Activated naive CD8-positive, alpha-beta T cell (primary cell): ENCODE data around the gene ACP6.
A peak's percentile ranks its signal among the peaks of the same experiment; 100 is the strongest.
"Not testable (repeated sequence)": the region's sequence is repeated elsewhere in the genome, so short reads cannot be mapped to it uniquely, and the experiment has no call there.

Source experiments
- H3K27ac Mint-ChIP-seq: one replicate; pipeline ENCODE4 v1.8.0; 2021; ENCODE audit warnings: mixed read lengths
- H3K27me3 Mint-ChIP-seq: one replicate; pipeline ENCODE4 v1.8.0; 2021; ENCODE audit warnings: mixed read lengths
- H3K36me3 Mint-ChIP-seq: one replicate; pipeline ENCODE4 v1.8.0; 2021; ENCODE audit warnings: mixed read lengths
- H3K4me1 Mint-ChIP-seq: one replicate; pipeline ENCODE4 v1.8.0; 2021; ENCODE audit warnings: low read depth, mixed read lengths
- H3K4me3 Mint-ChIP-seq: one replicate; pipeline ENCODE4 v1.8.0; 2021; ENCODE audit warnings: mild to moderate bottlenecking, mixed read lengths
- H3K9me3 Mint-ChIP-seq: one replicate; pipeline ENCODE4 v1.8.0; 2021; ENCODE audit warnings: low read depth, mixed read lengths

ACP6 gene

GRCh38 chr1:147618771-147619170 lies 51.6 kb downstream of the ACP6 start:
- H3K9me3 Mint-ChIP-seq = no peaks in the 10 kb centered on the region
- H3K4me1 Mint-ChIP-seq = peaks cover 26% of the 10 kb centered on the region
- H3K27me3 Mint-ChIP-seq = no peaks in the 10 kb centered on the region
- peak overlapping the region; percentile 65 for H3K4me3 Mint-ChIP-seq
- peaks cover 26% of the 10 kb centered on the region for H3K36me3 Mint-ChIP-seq
- H3K27ac Mint-ChIP-seq = peak overlapping the region; percentile 70

DNA sequence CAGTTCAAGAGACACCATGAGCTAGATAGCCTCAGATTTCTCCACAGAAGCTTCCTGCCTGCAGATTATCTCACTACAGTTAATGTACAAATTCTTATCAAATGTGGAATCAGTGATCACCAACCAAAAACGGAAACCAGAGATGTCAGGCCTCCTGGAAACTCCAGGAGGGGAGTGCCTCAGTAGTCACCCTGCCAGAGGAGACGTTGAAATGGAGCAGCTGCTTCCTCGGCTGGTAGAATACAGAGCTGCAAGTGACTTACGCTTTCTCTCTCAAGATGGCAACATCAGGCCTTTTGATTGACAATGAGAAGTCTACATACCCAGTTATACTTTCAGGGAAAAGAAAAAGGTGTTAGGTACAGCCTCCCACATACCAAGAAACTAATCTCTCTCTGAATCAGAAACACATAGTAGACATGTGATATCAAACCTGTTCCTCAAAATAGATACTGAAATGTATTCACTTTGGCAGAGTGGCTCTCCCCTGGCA lies 52.2 kb downstream of the ACP6 start:
- Mint-ChIP-seq H3K9me3 (no peaks in the 10 kb centered on the region), H3K36me3 (peaks cover 31% of the 10 kb centered on the region), H3K27me3 (no peaks in the 10 kb centered on the region), H3K4me3 (peak overlapping the region; percentile 65), H3K27ac (peak overlapping the region; percentile 70), H3K4me1 (peaks cover 26% of the 10 kb centered on the region)

GRCh38 chr1:147614966-147615365 lies 55.4 kb downstream of the ACP6 start:
- H3K27ac Mint-ChIP-seq, H3K27me3 Mint-ChIP-seq, H3K9me3 Mint-ChIP-seq, H3K4me3 Mint-ChIP-seq: not testable (repeated sequence)
- peaks cover 24% of the 10 kb centered on the region for H3K4me1 Mint-ChIP-seq
- peaks cover 21% of the 10 kb centered on the region for H3K36me3 Mint-ChIP-seq

- no peak overlapping the region for H3K4me3 Mint-ChIP-seq
- peaks cover 21% of the 10 kb centered on the region for H3K36me3 Mint-ChIP-seq
- H3K4me1 Mint-ChIP-seq = peaks cover 19% of the 10 kb centered on the region
- no peaks in the 10 kb centered on the region for H3K9me3 Mint-ChIP-seq
- H3K27me3 Mint-ChIP-seq = no peaks in the 10 kb centered on the region
- H3K27ac Mint-ChIP-seq = no peak overlapping the region
Measured at GRCh38 chr1:147613506-147613905, 56.8 kb downstream of the ACP6 start.

DNA sequence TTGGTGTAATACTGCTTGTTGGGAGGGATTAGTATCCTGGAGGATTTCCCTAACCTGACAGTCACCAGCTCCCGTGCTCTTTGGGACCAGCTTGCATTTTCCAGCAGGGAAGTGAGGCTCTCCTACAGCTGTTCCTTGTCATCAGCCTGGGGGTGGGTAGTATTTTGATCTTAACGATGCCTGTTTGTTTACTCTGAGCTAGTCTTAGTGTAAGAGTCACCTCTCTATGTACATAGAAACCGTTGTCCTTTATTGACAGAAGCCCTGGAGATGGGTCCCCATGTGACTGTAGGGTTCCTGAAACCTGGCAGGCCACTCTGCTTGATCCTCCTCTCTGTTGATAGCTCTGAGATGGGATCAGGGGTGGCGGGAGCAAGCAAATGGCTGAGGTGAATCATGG lies 58.0 kb downstream of the ACP6 start:
- H3K9me3 Mint-ChIP-seq = no peaks in the 10 kb centered on the region
- no peaks in the 10 kb centered on the region for H3K27me3 Mint-ChIP-seq
- H3K27ac Mint-ChIP-seq = no peak overlapping the region
- peaks cover 22% of the 10 kb centered on the region for H3K36me3 Mint-ChIP-seq
- H3K4me3 Mint-ChIP-seq = no peak overlapping the region
- peaks cover 8% of the 10 kb centered on the region for H3K4me1 Mint-ChIP-seq

- Mint-ChIP-seq H3K27ac (no peak overlapping the region), H3K27me3 (no peaks in the 10 kb centered on the region), H3K4me3 (no peak overlapping the region), H3K4me1 (peaks cover 3% of the 10 kb centered on the region), H3K9me3 (no peaks in the 10 kb centered on the region), H3K36me3 (peaks cover 25% of the 10 kb centered on the region)
Measured at GRCh38 chr1:147611586-147611985, 58.7 kb downstream of the ACP6 start.

DNA sequence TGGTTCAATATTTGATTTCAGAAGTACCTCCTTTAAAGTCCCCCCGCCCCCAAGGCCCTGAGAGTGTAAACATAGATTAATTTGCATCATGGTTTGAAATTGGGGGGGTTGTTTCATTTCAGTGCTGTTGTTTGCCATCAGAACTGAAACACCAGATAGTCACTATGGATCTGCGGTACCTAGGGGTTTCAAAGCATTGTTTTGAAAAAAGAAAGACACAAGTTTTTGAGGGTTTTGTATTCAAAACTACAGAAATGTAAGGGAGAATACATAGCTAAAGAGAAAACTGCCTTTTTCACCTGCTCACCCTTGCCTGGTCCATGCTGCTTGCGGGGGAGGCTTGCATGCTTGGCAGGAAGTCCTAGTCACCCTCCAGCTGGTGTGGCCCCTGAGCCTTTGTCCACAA lies 59.3 kb downstream of the ACP6 start:
- Mint-ChIP-seq H3K27ac (no peak overlapping the region), H3K27me3 (no peaks in the 10 kb centered on the region), H3K4me1 (peaks cover 3% of the 10 kb centered on the region), H3K9me3 (no peaks in the 10 kb centered on the region), H3K36me3 (peaks cover 24% of the 10 kb centered on the region), H3K4me3 (no peak overlapping the region)

GRCh38 chr1:147609358-147609757 lies 61.0 kb downstream of the ACP6 start:
- Mint-ChIP-seq H3K9me3 (no peaks in the 10 kb centered on the region), H3K27me3 (no peaks in the 10 kb centered on the region), H3K4me1 (peaks cover 5% of the 10 kb centered on the region), H3K27ac (no peak overlapping the region), H3K36me3 (peaks cover 27% of the 10 kb centered on the region), H3K4me3 (no peak overlapping the region)

DNA sequence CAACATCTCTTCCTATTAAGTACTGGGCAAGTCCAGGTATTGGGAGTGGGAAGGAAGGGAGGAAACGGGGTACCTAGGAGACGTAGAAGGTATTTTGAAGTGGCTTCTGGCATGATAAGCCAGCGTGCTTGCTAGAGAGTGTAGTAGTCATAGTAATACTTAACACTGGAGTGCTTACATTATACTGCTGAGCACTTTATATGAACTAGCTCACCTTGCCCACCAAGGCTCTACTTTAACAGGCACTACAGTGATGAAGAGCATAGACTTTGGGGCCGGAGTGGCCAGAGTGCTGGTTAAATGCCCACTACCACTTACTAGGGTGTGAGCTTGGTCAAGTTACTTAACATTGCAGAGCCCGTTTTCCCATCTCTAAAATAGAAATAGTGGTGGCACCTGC lies 61.7 kb downstream of the ACP6 start:
- Mint-ChIP-seq H3K36me3 (peaks cover 27% of the 10 kb centered on the region), H3K4me1 (peaks cover 6% of the 10 kb centered on the region), H3K27me3 (no peaks in the 10 kb centered on the region), H3K4me3 (no peak overlapping the region), H3K27ac (no peak overlapping the region), H3K9me3 (no peaks in the 10 kb centered on the region)

GRCh38 chr1:147605591-147605990 lies 64.7 kb downstream of the ACP6 start:
- Mint-ChIP-seq H3K4me3 (no peak overlapping the region), H3K27me3 (no peaks in the 10 kb centered on the region), H3K9me3 (no peaks in the 10 kb centered on the region), H3K36me3 (peaks cover 22% of the 10 kb centered on the region), H3K27ac (no peak overlapping the region), H3K4me1 (peaks cover 26% of the 10 kb centered on the region)

DNA sequence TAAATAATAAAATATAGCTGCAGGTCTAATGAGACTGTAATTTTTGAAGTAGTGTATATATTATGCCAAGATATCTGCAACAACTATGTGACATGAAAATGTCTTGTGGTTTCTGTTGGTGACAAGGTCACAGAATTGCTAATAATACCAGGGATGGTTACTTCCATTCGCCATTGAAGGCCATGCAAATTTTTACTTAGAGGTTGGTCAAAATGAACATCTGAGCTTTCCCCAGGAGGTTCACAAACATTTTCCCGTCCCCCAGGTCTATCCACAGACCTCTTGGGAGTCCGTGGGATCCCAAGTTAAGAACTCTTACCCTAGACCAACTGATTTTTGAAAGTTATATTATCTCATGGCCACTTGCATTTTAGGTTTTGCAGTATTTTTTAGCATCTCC lies 66.3 kb downstream of the ACP6 start:
- Mint-ChIP-seq H3K4me3 (no peak overlapping the region), H3K9me3 (no peaks in the 10 kb centered on the region), H3K36me3 (peaks cover 22% of the 10 kb centered on the region), H3K27me3 (no peaks in the 10 kb centered on the region), H3K4me1 (peaks cover 29% of the 10 kb centered on the region), H3K27ac (no peak overlapping the region)

GRCh38 chr1:147600119-147601111 lies 69.9 kb downstream of the ACP6 start:
- H3K27me3 Mint-ChIP-seq = no peaks in the 10 kb centered on the region
- H3K27ac Mint-ChIP-seq = peak overlapping the region; percentile 66
- peak overlapping the region; percentile 95 for H3K4me3 Mint-ChIP-seq
- no peaks in the 10 kb centered on the region for H3K9me3 Mint-ChIP-seq
- H3K4me1 Mint-ChIP-seq = peaks cover 39% of the 10 kb centered on the region
- H3K36me3 Mint-ChIP-seq = peaks cover 9% of the 10 kb centered on the region

DNA sequence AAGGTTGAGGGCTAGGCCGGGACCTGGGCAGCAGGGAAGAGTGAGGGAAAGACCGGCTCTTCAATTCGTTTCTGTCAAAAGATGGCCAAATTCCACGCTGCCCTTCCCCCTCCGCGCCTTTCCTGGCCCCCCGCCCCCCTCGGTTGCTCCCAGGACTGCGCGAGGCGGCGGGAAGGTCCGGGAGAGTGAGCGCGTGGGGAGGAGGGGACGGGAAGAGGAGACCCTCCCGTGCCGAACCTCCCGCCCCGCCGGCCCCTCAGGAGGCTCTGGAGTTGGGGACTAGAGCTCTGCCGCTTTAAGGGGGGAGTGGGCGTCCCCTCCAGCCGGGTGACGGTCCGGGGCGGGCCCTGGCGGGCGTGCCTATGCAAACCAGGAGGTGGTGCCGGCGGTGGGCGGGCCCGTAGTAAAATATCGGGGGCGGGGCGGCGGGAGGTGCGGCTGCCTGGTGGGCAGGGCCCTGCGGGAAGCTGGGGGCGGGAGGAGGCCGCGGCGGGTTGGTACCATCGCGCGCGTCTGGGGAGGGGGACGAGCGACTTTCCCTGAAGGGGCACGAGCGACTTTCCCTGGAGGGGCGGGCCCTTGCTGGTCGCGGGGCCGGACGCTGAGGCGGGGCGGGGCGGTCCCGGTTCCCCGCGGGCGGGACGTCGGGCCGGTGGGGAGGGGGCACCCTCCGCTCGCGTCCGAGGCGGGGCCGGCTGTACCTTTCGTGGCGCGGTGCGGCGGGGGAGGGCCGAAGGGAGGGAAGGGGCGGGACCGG lies 70.8 kb downstream of the ACP6 start:
- H3K36me3 Mint-ChIP-seq = peaks cover 1% of the 10 kb centered on the region
- H3K9me3 Mint-ChIP-seq = no peaks in the 10 kb centered on the region
- H3K4me1 Mint-ChIP-seq = peaks cover 35% of the 10 kb centered on the region
- peak overlapping the region; percentile 91 for H3K4me3 Mint-ChIP-seq
- no peaks in the 10 kb centered on the region for H3K27me3 Mint-ChIP-seq
- peak overlapping the region; percentile 88 for H3K27ac Mint-ChIP-seq

DNA sequence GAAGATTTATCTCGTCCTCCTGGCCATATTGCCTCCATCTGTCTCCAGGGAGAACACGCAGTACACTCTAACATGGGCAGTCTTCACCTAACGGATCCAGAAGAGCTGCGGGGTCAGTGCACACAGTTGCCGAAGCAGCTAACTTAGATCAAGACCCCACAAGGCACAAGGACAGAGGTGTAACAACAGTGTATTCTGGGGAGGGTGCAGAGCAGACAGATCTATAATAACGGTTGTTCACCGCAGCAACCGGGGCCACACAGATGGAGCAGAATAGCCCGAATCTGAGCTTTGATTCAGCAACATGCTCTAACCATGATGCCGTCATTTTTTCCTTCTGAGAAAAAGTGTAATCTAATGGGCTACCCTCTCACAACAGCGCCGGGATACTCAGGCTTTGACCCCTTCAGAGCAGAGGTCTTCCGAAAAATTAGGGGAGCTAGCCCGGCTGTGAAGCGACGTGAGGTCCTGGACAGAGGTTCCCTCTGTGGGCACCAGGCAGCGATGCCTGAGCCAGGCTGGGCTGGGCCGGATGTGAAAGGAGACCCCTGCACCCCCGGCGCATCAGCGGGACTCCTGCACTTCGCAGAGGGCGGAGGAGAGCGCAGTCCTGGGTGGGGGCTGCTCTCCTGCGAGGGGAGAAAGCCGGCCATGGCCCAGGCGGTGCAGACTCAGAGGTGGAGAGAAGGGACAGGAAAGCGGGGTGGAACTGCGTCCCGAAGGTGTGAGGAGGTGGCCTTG lies 71.5 kb downstream of the ACP6 start:
- Mint-ChIP-seq H3K9me3 (no peaks in the 10 kb centered on the region), H3K4me3 (peak overlapping the region; percentile 91), H3K4me1 (peaks cover 33% of the 10 kb centered on the region), H3K27ac (peak overlapping the region; percentile 88), H3K27me3 (no peaks in the 10 kb centered on the region), H3K36me3 (no peaks in the 10 kb centered on the region)
